HEK293T (cell line): ENCODE data around the gene ADGRB2.

Source experiments
- BHLHE40 ChIP-seq: fragments of 450-650 bp; IDR thresholded peaks from 2 replicates; pipeline ENCODE4 v1.6.1; 2016; ENCODE audit warnings: mild to moderate bottlenecking, moderate library complexity, borderline replicate concordance
- ELF4 ChIP-seq: fragments of 450-650 bp; IDR thresholded peaks from 2 replicates; pipeline ENCODE4 v1.6.1; 2017; ENCODE audit warnings: antibody characterized with exemption
- FOXA1 ChIP-seq: fragments of 450-650 bp; IDR thresholded peaks from 2 replicates; pipeline ENCODE4 v1.6.1; 2016; ENCODE audit warnings: mild to moderate bottlenecking
- FOXM1 ChIP-seq: fragments of 450-650 bp; IDR thresholded peaks from 2 replicates; pipeline ENCODE4 v1.6.1; 2017; ENCODE audit warnings: mild to moderate bottlenecking, borderline replicate concordance
- L3MBTL2 ChIP-seq: fragments of 450-650 bp; conservative IDR thresholded peaks from 2 replicates; pipeline ENCODE4 v1.6.1; 2016; ENCODE audit warnings: mild to moderate bottlenecking
- NFRKB ChIP-seq: fragments of 450-650 bp; IDR thresholded peaks from 2 replicates; pipeline ENCODE4 v1.6.1; 2016; ENCODE audit warnings: mild to moderate bottlenecking, moderate library complexity
- SP1 ChIP-seq: fragments of 450-650 bp; IDR thresholded peaks from 2 replicates; pipeline ENCODE4 v1.6.1; 2017
- TARDBP ChIP-seq: fragments of 450-650 bp; IDR thresholded peaks from 2 replicates; pipeline ENCODE4 v1.6.1; 2016
- ZNF384 ChIP-seq: fragments of 450-650 bp; IDR thresholded peaks from 2 replicates; pipeline ENCODE4 v1.6.1; 2016

DNA sequence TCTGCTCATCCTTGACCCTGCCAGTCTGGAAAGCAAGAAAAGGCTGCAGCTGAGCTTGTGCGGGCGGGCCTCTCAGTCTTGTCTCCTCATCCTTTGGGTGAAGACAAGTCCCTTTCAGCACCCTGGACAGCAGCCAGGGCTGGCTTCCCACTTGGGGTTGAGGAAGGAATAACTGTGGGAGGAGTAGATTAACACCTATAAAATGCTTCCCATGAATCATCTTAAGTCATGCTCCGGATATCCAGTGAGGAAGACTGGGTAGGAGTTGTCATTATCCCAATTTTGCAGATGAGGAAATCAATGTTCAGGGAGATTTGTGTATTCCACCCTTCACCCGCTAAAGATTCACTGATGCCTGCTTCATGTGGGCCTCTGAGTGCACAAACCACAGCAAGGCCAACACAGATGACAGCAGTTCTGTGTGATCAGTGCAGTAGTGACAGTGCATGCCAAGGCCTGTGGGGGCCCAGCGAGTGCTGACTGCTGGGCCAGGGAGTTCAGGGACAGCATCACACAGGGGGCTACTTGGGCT is 40.2 kb downstream of the ADGRB2 start:
- TF ChIP-seq FOXA1, result no peak
- TF ChIP-seq ELF4, result no peak
- no peak for TF ChIP-seq BHLHE40
- no peak for TF ChIP-seq FOXM1
- TF ChIP-seq ZNF384, result no peak
- no peak for TF ChIP-seq TARDBP
- TF ChIP-seq L3MBTL2, result no peak
- TF ChIP-seq SP1, result no peak
- TF ChIP-seq NFRKB, result no peak
